Glutamatergic neuron (in vitro differentiated cells): Measurements from ENCODE around the gene VANGL2. TPM values are rescaled to one million over a fixed set of nuclear protein-coding genes. Genes with fewer than 3 reads are reported as not detected.

Source experiments
- DNase-seq: peaks from one replicate; pipeline ENCODE4 v3.0.0; 2022
- H3K27ac Mint-ChIP-seq: one replicate; pipeline ENCODE4 v1.8.0; 2020; ENCODE audit warnings: mild to moderate bottlenecking, mixed read lengths, inconsistent platforms; ENCODE audit not compliant: unreplicated experiment
- H3K27me3 Mint-ChIP-seq: one replicate; pipeline ENCODE4 v1.8.0; 2020; ENCODE audit warnings: mild to moderate bottlenecking, moderate library complexity, mixed read lengths, inconsistent platforms; ENCODE audit not compliant: unreplicated experiment
- H3K36me3 Mint-ChIP-seq: one replicate; pipeline ENCODE4 v1.8.0; 2020; ENCODE audit warnings: mild to moderate bottlenecking, mixed read lengths, inconsistent platforms; ENCODE audit not compliant: unreplicated experiment
- H3K4me1 Mint-ChIP-seq: one replicate; pipeline ENCODE4 v1.8.0; 2020; ENCODE audit warnings: mild to moderate bottlenecking, low read depth, mixed read lengths, inconsistent platforms; ENCODE audit not compliant: unreplicated experiment
- H3K4me3 Mint-ChIP-seq: one replicate; pipeline ENCODE4 v1.8.0; 2020; ENCODE audit warnings: mild to moderate bottlenecking, mixed read lengths, inconsistent platforms; ENCODE audit not compliant: unreplicated experiment
- H3K9me3 Mint-ChIP-seq: one replicate; pipeline ENCODE4 v1.8.0; 2020; ENCODE audit warnings: mild to moderate bottlenecking, moderate library complexity, mixed read lengths, inconsistent platforms; ENCODE audit not compliant: unreplicated experiment
- total RNA-seq: library from RNA; stranded (reverse); fragmentation: NEBNext Ultra II Directional; extraction: Animal tissue kit (Norgen Biotek cat#: 25700); gene quantifications from one replicate; pipeline ENCODE4 v1.2.1, GENCODE V29; 2021; ENCODE audit not compliant: unreplicated experiment
- TF ChIP-seq, protein P1 (sequence below): fragments of 200-600 bp; sonication (generic); IDR thresholded peaks from one replicate; pipeline ENCODE4 v1.5.0; 2021; ENCODE audit not compliant: partially characterized antibody, unreplicated experiment

VANGL2 gene
- total RNA-seq, 1 donor from 2014 or later: 79.4 TPM

DNA sequence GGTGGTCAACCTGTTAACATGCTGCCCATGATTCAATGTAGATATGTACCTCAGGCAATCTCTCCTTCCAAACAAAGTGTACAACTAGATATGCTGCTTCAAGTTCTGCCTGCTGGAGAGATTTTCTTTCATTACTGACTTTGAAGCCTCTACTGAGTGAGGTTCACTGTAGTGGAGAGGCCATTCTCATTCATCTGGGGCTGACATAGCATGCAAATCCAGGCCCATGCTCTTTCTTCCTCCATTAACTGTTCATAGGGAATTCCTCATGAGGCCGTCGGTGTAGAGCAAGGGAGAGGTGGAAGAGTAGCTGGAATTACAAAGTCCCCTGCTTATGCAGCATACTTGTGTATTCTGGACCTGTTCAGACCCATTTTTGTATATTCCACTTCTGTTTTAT, 38.6 kb downstream of the VANGL2 start:
- Mint-ChIP-seq H3K36me3 (no peaks in the 10 kb centered on the region), H3K27ac (no peak overlapping the region), H3K9me3 (no peaks in the 10 kb centered on the region), H3K4me3 (no peak overlapping the region), H3K27me3 (peaks cover 2% of the 10 kb centered on the region), H3K4me1 (no peaks in the 10 kb centered on the region)
- TF ChIP-seq, protein P1, sequence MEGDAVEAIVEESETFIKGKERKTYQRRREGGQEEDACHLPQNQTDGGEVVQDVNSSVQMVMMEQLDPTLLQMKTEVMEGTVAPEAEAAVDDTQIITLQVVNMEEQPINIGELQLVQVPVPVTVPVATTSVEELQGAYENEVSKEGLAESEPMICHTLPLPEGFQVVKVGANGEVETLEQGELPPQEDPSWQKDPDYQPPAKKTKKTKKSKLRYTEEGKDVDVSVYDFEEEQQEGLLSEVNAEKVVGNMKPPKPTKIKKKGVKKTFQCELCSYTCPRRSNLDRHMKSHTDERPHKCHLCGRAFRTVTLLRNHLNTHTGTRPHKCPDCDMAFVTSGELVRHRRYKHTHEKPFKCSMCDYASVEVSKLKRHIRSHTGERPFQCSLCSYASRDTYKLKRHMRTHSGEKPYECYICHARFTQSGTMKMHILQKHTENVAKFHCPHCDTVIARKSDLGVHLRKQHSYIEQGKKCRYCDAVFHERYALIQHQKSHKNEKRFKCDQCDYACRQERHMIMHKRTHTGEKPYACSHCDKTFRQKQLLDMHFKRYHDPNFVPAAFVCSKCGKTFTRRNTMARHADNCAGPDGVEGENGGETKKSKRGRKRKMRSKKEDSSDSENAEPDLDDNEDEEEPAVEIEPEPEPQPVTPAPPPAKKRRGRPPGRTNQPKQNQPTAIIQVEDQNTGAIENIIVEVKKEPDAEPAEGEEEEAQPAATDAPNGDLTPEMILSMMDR: no peak
- DNase-seq: no peak

GRCh38 chr1:160439718-160440117, 39.4 kb downstream of the VANGL2 start:
- no peak overlapping the region for H3K4me3 Mint-ChIP-seq
- DNase-seq: no peak
- H3K27me3 Mint-ChIP-seq: peaks cover 2% of the 10 kb centered on the region
- no peak overlapping the region for H3K27ac Mint-ChIP-seq
- H3K36me3 Mint-ChIP-seq: no peaks in the 10 kb centered on the region
- TF ChIP-seq, protein P1: no peak
- H3K4me1 Mint-ChIP-seq: no peaks in the 10 kb centered on the region
- H3K9me3 Mint-ChIP-seq: no peaks in the 10 kb centered on the region

GRCh38 chr1:160446945-160447600, 46.7 kb downstream of the VANGL2 start:
- no peak for DNase-seq
- H3K4me3 Mint-ChIP-seq: no peak overlapping the region
- H3K36me3 Mint-ChIP-seq: no peaks in the 10 kb centered on the region
- H3K27ac Mint-ChIP-seq: no peak overlapping the region
- H3K27me3 Mint-ChIP-seq: no peaks in the 10 kb centered on the region
- peaks cover 2% of the 10 kb centered on the region for H3K9me3 Mint-ChIP-seq
- TF ChIP-seq, protein P1: no peak
- no peaks in the 10 kb centered on the region for H3K4me1 Mint-ChIP-seq

DNA sequence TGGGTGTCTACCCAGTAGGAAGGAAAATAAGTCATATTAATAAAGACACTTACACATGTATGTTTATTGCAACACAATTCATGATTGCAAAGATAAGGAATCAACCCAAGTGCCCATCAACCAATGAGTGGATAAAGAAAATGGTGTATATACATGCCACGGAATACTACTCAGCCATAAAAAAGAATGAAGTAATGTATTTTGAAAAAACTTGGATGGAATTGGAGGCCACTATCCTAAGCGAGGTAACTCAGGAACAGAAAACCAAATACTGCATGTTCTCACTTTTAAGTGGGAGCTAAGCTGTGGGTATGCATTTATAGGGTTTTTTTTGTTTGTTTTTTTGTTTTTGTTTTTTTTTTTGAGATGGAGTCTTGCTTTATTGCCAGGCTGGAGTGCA, 49.1 kb downstream of the VANGL2 start:
- no peak overlapping the region for H3K27ac Mint-ChIP-seq

More for the DNA sequence above, 49.1 kb downstream of the VANGL2 start:
- no peaks in the 10 kb centered on the region for H3K4me1 Mint-ChIP-seq
- DNase-seq: no peak
- no peak overlapping the region for H3K4me3 Mint-ChIP-seq
- H3K27me3 Mint-ChIP-seq: no peaks in the 10 kb centered on the region
- peaks cover 2% of the 10 kb centered on the region for H3K9me3 Mint-ChIP-seq
- no peaks in the 10 kb centered on the region for H3K36me3 Mint-ChIP-seq
- TF ChIP-seq, protein P1: no peak
